Muscle layer of colon (tissue), 2 donors: Measurements from ENCODE around the gene THPO.

ENCODE experiments used
- H3K27ac ChIP-seq: one replicate; pipeline ENCODE4 v1.7.0; 2013; ENCODE audit warnings: low read depth, mild to moderate bottlenecking, low read length, moderate library complexity
- H3K27me3 ChIP-seq, 2 donors: one replicate each; pipeline ENCODE4 v1.7.0; 2013; ENCODE audit warnings: low read length in 2 of 2, mild to moderate bottlenecking in 2 of 2; ENCODE audit not compliant: insufficient read depth in 2 of 2, control insufficient read depth in 1 of 2
- H3K36me3 ChIP-seq: one replicate; pipeline ENCODE4 v1.7.0; 2013; ENCODE audit warnings: mild to moderate bottlenecking, low read length; ENCODE audit not compliant: insufficient read depth
- H3K4me1 ChIP-seq: one replicate; pipeline ENCODE4 v1.7.0; 2013; ENCODE audit warnings: mild to moderate bottlenecking, low read length; ENCODE audit not compliant: insufficient read depth
- H3K4me3 ChIP-seq, 2 donors: one replicate each; pipeline ENCODE4 v1.7.0; 2013; ENCODE audit warnings: low read length in 2 of 2, low read depth in 1 of 2, mild to moderate bottlenecking in 1 of 2, moderate library complexity in 1 of 2
- H3K9ac ChIP-seq: one replicate; pipeline ENCODE4 v1.7.0; 2013; ENCODE audit warnings: low read length
- H3K9me3 ChIP-seq: one replicate; pipeline ENCODE4 v1.7.0; 2013; ENCODE audit warnings: mild to moderate bottlenecking, low read length
- donor health status: abdominal sarcoma.
- donor health status: Adenocarcinoma of cecum.

THPO gene

DNA sequence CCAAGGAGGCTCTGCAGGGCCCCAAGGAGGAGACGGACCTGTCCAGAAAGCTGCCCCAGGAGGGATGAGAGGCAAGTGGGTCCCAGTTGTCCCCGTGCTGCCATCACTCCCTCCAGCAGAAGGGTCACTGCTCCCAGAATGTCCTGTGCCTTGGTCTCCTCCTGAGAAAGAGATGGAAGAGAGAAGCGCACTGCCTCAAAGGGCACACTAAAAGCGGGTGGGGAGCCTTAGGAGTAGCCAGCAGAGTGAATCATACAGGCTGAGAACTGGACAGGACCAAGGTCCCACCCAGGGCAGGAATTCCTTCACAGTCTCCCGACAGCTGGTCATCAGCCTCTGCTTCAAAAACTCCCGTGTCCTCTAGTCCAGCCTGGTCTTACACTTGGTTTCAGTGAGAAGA is 4.6 kb downstream of the THPO start:
- Histone ChIP-seq H3K9me3 (no peaks in the 10 kb centered on the region), H3K4me3 (no peak overlapping the region), H3K27ac (no peak overlapping the region), H3K36me3 (peaks cover 9% of the 10 kb centered on the region), H3K27me3 (peaks cover 2 to 4% of the 10 kb centered on the region in 2 donors), H3K4me1 (peaks cover 6% of the 10 kb centered on the region), H3K9ac (no peak overlapping the region)

DNA sequence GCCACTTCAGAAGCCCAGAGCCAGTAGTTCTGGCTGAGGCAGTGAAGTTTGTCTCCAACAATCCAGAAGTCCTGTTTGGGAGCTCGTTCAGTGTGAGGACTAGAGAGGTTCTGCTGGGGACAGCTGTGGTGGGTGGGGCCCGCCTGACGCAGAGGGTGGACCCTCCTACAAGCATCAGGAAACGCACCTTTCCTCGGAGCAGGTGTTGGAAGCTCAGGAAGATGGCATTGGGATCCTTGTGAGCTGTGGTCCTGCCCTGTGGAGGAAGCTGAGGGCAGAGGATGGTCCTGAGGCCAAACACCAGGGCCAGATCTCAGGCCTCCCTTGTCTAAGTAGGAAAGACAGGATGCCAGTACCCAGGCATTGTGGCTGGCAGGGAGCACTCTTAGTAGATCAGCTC is 5.1 kb downstream of the THPO start:
- Histone ChIP-seq H3K27me3 (peaks cover 0 to 2% of the 10 kb centered on the region in 2 donors), H3K9me3 (no peaks in the 10 kb centered on the region), H3K9ac (no peak overlapping the region), H3K27ac (no peak overlapping the region), H3K4me3 (no peak overlapping the region), H3K36me3 (peaks cover 14% of the 10 kb centered on the region), H3K4me1 (peaks cover 5% of the 10 kb centered on the region)

DNA sequence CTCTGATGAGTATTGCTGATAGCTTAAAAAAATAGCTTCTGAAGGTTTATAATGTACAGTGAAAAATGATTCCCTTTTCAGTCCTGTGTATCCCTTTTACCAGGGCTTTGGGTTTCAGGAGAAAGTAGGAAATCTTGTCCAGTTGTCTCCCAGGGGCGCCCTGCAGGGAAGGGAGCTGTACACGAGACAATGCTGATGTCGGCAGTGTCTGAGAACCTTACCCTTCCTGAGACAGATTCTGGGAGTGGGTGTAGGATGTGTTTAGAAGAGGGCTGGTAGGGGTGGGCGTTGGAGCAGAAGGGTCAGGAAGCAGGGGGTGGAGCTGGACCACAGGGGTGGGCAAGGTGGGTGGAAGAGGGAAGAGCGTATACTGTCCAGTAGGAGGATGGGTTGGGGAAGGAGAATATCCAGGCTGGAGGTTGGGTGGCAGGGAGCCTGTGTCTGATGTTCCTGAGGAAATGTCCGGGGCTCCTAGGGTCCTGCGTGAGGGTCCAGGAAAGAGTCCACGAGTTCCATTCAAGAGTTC is 5.6 kb downstream of the THPO start:
- Histone ChIP-seq H3K36me3 (peaks cover 17% of the 10 kb centered on the region), H3K9ac (no peak overlapping the region), H3K9me3 (no peaks in the 10 kb centered on the region), H3K27me3 (no peaks in the 10 kb centered on the region), H3K4me1 (no peaks in the 10 kb centered on the region), H3K27ac (no peak overlapping the region), H3K4me3 (no peak overlapping the region)

DNA sequence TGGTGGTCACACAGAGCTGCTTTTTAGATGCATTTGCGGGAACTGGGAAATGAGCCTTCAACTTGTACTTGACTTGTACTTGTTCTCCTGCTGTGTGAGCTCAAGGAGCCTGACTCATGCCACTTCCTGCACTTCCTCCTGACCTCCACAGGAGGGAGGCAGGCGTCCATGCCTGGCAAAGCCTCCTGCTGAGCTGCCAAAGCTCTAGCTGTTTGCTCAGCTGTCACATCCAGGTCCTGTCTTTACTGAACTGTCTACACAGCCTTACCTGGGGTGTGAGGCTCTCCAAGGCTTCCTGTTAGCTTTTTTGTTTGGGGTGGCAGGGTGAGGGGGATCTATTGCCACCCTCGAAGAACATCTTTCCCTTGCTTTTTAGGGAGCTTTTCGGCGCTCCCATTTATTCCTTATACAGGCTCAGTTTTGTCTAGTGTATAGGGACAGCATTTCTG is 6.4 kb downstream of the THPO start:
- no peaks in the 10 kb centered on the region for H3K9me3 ChIP-seq
- H3K4me3 ChIP-seq, result no peak overlapping the region
- peaks cover 25% of the 10 kb centered on the region for H3K36me3 ChIP-seq
- no peak overlapping the region for H3K27ac ChIP-seq
- H3K4me1 ChIP-seq, result no peaks in the 10 kb centered on the region
- H3K9ac ChIP-seq, result no peak overlapping the region
- H3K27me3 ChIP-seq, result no peaks in the 10 kb centered on the region

DNA sequence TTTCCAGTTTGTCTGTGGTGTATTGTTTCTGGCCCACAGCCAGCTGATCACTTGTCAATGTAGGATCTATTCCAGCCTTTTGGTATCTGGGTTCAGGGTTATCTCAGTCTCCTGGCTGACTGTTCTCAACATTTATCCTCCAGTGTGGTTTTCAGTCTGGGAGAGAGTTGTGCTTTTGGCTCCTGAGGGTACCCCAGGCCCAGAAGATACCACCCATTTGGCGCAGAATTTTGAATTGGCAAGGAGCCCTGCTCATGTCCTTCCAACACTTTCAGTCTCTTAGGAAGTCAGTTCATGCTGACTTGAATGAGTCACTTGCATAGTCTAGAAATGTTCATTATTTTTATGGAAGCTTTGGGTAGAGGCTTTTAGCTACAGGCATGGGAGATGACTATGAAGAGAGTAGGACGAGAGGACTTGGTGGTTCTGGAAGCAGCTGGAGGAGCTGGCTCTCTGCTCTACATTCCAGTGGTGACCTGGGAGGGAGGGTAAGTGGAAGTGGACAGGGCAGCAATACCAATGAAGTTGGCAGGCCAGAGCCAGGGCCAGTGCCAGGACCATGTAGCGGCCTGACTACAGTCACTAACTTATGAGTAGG is 9.3 kb downstream of the THPO start:
- Histone ChIP-seq H3K9me3 (no peaks in the 10 kb centered on the region), H3K9ac (no peak overlapping the region), H3K4me1 (peaks cover 9% of the 10 kb centered on the region), H3K36me3 (peaks cover 26% of the 10 kb centered on the region), H3K4me3 (no peak overlapping the region), H3K27ac (no peak overlapping the region), H3K27me3 (no peaks in the 10 kb centered on the region)

DNA sequence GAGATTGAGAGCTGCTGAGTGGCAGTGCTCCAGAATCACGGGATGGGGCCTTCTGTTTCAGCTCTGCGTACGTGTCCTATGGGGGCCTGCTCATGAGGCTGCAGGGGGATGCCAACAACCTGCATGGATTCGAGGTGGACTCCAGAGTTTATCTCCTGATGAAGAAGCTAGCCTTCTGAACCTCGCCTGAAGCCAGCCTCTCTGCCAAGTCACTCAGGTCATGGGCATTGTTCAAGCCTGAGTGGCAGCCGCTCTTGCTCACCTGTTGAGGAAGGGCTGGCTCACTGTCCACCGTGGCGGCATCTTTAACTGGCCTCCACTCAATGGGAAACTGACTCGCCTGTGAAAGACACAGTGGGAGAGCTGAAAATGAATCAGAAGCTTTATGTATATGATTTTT is 9.9 kb downstream of the THPO start:
- no peak overlapping the region for H3K27ac ChIP-seq
- H3K9me3 ChIP-seq, result no peaks in the 10 kb centered on the region
- peaks cover 26% of the 10 kb centered on the region for H3K36me3 ChIP-seq
- no peaks in the 10 kb centered on the region for H3K27me3 ChIP-seq
- peaks cover 10% of the 10 kb centered on the region for H3K4me1 ChIP-seq
- no peak overlapping the region for H3K9ac ChIP-seq
- H3K4me3 ChIP-seq, result no peak overlapping the region

DNA sequence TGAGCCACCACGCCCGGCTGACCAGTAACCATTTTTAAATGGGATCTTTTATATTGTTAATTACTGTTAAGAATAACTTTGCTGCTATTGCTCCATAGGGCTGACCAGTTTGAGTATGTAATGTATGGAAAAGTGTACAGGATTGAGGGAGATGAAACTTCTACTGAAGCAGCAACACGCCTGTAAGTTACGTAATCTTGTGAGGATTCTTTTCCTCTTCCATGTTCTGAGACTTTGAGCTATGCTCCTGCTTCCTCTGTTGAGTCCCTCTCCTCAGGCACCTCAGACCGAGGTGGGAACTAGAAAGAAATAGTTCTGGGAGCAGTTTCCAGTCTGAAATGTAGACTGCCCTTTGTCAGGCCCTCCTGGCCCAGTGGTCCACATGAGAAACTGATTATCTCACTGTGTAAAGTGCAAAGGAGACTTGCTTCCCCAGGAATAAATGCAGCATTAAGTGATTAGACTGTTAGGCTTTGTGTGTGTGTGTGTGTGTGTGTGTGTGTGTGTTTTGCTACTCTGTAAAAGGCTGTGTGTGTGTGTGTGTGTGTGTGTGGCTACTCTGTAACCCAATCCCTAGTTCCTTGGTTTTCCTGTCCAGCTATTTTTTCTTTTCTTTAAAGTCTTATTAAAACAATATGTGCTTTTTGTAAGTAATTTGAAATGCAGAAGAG is 11.3 kb downstream of the THPO start:
- Histone ChIP-seq H3K9ac (no peak overlapping the region), H3K27me3 (no peaks in the 10 kb centered on the region), H3K4me3 (no peak overlapping the region), H3K9me3 (no peaks in the 10 kb centered on the region), H3K36me3 (peaks cover 26% of the 10 kb centered on the region), H3K27ac (no peak overlapping the region), H3K4me1 (peaks cover 10% of the 10 kb centered on the region)

DNA sequence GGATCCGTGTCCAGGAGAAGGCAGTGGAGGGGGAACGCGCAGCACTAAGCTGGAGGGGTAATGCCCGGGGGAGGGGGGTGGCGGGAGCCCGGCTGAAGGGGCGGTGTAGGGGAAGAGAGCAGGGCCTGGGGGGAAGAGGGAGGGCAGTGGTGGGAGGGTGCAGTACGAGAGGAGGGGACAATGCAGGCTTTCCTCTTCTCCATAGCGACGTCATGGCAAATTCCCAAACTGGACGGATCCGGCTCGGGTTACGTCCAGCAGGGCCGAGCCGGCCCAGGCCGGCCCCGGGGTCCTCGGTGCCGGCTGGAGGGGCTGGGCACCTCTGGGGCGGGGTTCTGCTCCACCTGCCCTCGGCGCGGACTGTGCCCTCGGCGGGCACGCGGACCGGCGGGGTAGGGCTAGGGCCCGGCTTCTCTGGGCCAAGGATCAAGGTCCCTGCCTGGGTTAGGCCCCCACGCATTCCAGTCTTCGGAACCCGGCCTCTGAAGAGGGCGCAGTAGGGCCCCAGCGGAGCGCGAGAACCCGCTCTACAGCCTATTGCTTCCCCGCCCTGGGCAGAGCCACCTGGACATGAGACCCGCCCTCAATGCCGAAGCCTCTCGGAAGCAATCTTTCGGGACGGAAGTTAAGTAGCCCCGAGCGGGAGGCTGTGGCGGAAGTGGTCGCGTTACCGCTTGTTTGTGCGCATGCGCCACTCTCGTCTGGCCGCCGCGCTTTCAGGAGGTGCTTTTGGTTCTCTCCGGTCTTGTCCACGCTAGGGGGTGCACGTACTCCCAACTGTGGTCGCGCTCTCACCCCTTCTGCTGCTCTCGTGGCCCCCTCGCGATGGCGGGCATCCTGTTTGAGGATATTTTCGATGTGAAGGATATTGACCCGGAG is 15.1 kb downstream of the THPO start:
- peak overlapping the region; percentile 68 for H3K9ac ChIP-seq
- peaks cover 12% of the 10 kb centered on the region for H3K36me3 ChIP-seq
- peak overlapping the region; percentile 99 for H3K27ac ChIP-seq
- no peaks in the 10 kb centered on the region for H3K27me3 ChIP-seq
- no peaks in the 10 kb centered on the region for H3K9me3 ChIP-seq
- H3K4me1 ChIP-seq, result peaks cover 23% of the 10 kb centered on the region
- peak overlapping the region; percentile 60 to 79 for H3K4me3 ChIP-seq

DNA sequence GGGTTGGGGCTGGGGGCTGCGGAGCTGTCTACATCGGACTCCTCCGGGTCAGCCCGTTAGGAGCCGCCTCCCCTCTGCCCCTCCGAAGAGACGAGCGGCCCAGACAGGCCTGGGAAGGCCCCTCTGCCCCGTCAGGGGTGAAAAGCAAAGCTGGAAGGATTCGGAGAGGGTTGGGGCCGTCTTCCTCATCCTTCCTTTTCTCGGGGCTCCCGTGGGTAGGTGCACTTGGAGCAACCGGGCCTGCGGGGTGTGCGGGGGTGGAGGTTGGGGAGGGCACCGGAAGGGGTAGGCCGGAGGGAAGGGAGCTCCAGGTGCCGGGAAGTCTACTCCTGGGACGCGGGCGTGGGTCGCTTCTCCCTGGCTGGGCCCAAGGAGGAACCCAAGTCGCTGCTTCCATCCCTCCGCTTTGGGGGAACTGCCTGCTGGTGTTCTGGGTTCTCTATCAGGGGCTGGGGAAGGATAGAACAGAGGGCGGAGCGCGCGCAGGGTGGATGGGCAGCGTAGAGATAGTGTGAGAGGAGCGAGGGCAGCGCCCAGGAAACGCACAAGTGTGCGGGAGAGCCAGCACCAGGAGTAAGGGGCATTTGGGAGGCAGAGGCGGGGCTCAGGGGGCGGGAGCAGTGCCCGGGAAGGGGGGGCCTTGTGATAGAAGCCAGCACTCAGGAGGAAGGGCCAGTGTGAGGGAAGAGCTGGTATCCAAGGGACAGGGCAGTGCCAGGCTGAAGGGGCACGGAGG is 15.9 kb downstream of the THPO start:
- H3K4me1 ChIP-seq, result peaks cover 23% of the 10 kb centered on the region
- peak overlapping the region; percentile 99 for H3K27ac ChIP-seq
- no peaks in the 10 kb centered on the region for H3K9me3 ChIP-seq
- H3K4me3 ChIP-seq, result peak overlapping the region; percentile 60 to 79
- H3K36me3 ChIP-seq, result peaks cover 8% of the 10 kb centered on the region
- H3K9ac ChIP-seq, result peak overlapping the region; percentile 68
- H3K27me3 ChIP-seq, result no peaks in the 10 kb centered on the region

DNA sequence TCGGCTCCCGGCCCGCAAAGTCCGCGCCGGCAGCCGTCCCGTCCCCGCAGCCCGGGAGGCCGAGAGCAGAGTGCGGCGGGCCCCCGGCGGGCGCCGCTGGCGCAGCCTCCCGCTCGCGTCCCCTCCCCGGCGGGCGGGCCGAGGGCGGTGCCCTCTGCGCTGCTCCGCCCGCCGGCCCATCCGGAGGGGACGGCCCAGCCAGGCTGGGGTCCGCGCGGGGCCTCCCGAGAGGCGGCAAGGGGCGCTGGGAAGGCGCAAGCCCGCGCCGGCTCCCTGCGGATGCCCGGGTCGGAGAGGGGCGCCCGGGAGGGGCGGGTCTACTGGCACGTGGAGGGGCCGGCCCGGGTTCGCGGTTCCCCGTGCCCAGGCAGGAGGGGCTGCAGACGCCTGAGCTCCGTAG is 16.5 kb downstream of the THPO start, which contains the start of the genes CLCN2 and POLR2H:
TSS of gene CLCN2 (minus strand) at position 74 of the 400 bp plus-strand sequence. CDS start 126 bp downstream, outside the sequence.
TSS of gene POLR2H (plus strand) at position 179 of the 400 bp plus-strand sequence. CDS start 1,783 bp downstream, outside the sequence.
- peaks cover 23% of the 10 kb centered on the region for H3K4me1 ChIP-seq
- no peaks in the 10 kb centered on the region for H3K27me3 ChIP-seq
- H3K9me3 ChIP-seq, result no peaks in the 10 kb centered on the region
- peak within 1 kb of the TSS; percentile 60 to 79 for H3K4me3 ChIP-seq
- H3K36me3 ChIP-seq, result peaks cover 8% of the 10 kb centered on the region
- H3K27ac ChIP-seq, result peak within 1 kb of the TSS; percentile 99
- peak within 1 kb of the TSS; percentile 68 for H3K9ac ChIP-seq
